ENCODE measurements around the gene S100B.
"Not testable (repeated sequence)": the region's sequence is repeated elsewhere in the genome, so short reads cannot be mapped to it uniquely, and the experiment has no call there.

The S100B gene

DNA sequence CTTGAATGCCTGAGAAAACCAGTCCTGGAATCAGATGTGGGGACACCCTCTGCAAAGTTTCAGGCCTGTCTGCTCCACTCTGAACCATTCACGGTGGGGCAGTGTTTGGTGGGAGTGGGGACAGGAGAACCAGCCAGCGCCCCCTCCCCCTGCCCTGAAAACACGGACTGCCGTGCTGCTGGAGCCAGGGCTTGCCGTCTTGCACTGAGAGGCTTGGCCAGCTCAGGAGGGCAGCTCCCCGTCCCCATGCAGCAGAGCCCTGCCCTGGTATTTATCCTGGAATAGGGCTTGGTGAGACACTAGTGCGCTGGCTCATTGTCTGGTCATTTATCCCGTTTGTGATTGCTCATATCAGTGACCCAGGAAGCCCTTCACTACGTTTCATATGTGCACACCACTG is 3.9 kb downstream of the S100B start:
- no peak for DNase-seq (ENCODE audit: low read depth, low spot score)

DNA sequence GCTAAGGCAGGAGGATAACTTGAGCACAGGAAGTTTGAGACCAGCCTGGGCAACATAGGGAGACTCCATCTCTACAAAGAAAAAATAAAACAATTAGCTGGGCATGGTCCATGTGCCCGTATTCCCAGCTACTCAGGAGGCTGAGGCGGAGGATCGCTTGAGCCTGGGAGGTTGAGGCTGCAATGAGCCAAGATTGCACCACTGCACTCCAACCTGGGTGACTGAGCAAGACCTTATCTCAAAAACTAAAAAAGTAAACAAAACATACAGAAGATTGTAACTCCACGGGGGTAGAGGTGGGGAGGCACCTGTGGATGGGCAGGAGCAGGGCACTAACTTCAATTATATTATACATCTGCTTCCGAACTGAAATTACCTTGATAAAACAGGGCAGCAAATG is 4.6 kb downstream of the S100B start:
- no peak for DNase-seq (ENCODE audit: low read depth, low spot score)

- peak; percentile 32 for DNase-seq (ENCODE audit: low read depth, low spot score)
Observed at GRCh38 chr21:46598581-46599572, 6.0 kb downstream of the S100B start.

DNA sequence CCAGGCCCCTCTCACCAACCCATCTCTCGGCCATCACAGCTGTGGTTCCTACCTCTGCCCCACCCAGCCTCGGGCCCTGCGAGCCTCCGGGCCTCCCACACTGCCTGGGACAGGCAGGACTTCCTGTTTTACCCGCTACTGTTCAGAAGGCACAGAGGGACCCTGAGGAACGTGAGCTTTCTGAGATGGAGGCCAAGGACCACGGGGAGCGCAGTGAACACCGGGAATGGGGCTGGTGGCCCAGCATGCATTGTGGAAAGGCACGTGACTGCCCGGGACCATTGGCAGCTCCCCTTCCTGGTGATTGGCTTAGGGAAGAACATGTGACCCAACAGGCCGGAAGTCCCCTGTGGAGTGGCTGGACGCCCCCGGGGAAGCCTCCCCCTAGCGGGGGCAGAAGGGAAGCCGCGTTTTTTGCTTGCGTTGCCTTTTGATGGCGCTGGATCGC is 7.0 kb downstream of the S100B start:
- no peak for DNase-seq (ENCODE audit: low read depth, low spot score)

GRCh38 chr21:46597031-46597430 is 7.9 kb downstream of the S100B start:
- no peak for DNase-seq (ENCODE audit: low read depth, low spot score)

GRCh38 chr21:46596201-46596600 is 8.7 kb downstream of the S100B start:
- DNase-seq (ENCODE audit: low read depth, low spot score): no peak

- no peak for DNase-seq (ENCODE audit: low read depth, low spot score)
Observed at GRCh38 chr21:46594276-46594675, 10.6 kb downstream of the S100B start.

GRCh38 chr21:46585191-46585953 is 19.5 kb downstream of the S100B start:
- no peak for DNase-seq (ENCODE audit: low read depth, low spot score)

DNA sequence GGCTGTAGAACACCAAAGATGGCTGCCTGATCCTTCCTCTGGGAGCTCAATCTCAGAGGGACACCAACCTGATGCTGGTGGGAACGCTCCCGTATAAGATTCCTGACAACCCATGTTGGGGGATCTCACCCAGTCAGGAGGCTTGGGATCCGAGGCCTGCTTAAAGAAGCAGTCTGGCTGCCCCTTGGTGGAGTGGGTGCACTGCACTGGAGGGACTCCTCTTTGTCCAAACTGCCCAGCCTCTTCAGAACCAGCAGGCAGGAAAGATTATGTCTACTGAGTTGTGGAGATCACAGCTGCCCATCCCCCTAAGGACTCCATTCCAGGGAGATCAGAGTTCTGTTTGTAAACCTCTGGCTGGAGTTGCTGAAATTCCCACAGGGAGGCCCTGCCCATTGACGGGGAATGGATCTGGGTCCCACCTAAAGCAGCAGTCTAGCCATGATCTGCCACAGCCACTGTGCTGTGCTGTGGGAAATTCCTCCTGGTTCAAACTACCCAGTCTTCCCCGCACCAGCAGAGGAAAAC is 23.0 kb downstream of the S100B start:
- DNase-seq (ENCODE audit: low read depth, low spot score): no peak

- DNase-seq (ENCODE audit: low read depth, low spot score): not testable (repeated sequence)
Observed at GRCh38 chr21:46579394-46579793, 25.5 kb downstream of the S100B start.

- not testable (repeated sequence) for DNase-seq (ENCODE audit: low read depth, low spot score)
Observed at GRCh38 chr21:46577786-46578185, 27.1 kb downstream of the S100B start.

GRCh38 chr21:46572850-46573249 is 32.0 kb downstream of the S100B start:
- DNase-seq (ENCODE audit: low read depth, low spot score): no peak

DNA sequence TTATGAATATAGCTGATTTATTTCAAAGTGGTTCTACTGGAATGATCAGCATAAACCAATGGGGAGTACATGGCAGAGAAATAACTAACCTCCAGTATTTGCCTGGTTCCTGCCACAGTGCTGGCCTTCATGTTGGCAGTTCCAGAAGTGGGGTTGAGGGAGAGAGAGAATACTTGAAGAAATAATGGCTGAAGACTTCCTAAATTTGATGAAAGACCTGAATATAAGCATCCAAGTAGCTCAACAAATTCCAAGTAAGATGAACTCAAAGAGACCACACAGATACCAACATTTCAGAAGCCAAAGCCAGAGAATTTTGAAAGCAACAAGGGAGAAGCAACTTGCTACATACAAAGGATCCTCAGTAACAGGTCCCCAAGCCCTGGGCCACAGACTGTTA is 34.3 kb downstream of the S100B start:
- DNase-seq (ENCODE audit: low read depth, low spot score): no peak

DNA sequence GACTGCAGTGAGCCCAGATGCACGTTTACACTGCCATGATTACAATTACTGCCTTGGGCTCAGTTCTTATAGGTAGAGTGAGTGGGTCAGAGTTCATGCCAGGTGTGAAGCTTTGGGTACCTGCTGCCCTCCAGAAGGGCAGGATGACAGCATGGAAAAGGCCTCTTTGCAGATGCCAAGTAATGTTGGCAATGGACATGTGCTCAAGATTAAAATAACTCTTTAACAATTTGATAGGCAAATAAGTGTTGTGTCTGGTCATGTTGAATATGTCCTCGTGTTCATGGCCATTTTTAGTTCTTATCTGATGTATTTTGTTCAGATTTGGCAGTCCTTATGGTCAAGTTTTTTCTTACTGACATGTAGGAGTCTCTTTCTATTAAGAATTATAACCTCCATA is 34.8 kb downstream of the S100B start:
- DNase-seq (ENCODE audit: low read depth, low spot score): no peak

DNA sequence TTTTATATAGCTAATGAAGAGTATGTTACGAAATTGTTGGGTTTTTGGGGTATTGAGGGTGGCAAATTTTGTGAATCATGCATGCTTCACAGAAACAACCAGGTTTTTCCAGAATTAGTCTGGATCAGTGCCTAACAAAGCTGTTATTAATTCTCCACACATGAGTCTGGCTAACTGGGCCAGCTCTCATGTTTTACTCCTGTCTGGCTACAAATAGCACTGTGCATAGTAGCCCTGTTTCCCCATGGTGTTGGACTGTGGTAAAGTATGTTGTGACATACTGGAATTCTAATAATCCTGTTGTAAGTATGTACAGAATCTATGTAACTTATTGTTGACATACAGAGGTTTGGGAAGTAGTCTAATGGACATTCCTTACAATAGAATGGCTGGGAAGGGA is 35.8 kb downstream of the S100B start:
- no peak for DNase-seq (ENCODE audit: low read depth, low spot score)

DNA sequence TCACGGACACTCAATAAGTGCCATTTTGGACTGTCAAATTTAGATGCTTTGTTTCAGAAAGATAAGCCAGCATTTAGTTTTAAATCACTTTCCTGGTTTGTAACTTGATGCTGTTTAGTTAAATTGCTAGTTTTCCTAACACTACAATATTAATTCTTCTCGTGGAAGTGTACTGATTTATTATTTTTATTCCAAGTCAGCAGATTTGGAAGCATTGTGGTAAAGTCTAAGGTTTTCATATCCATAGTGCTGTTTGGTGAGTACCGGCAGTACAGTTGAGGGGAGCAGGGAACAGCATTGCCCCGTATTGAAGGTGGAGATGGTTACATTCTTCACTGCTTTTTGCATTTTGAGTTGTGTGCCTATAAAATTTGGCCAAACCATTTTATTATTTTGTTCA is 36.3 kb downstream of the S100B start:
- no peak for DNase-seq (ENCODE audit: low read depth, low spot score)

DNA sequence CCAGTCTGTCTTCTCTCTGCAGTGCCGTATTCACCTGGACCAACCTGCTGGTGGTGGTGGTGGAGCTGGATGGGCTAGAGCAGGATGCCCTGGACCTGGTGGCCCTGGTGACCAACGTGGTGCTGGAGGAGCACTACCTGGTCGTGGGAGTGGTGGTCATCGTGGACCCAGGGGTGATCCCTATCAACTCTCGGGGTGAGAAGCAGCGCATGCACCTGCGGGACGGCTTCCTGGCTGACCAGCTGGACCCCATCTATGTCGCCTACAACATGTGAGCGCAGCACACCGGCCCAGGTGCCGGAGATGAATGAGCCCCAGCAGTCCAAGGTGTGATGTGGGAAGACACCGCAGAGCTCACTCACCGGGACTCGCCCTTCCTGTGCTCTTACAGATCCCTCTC is 37.5 kb downstream of the S100B start:
- no peak for DNase-seq (ENCODE audit: low read depth, low spot score)

DNA sequence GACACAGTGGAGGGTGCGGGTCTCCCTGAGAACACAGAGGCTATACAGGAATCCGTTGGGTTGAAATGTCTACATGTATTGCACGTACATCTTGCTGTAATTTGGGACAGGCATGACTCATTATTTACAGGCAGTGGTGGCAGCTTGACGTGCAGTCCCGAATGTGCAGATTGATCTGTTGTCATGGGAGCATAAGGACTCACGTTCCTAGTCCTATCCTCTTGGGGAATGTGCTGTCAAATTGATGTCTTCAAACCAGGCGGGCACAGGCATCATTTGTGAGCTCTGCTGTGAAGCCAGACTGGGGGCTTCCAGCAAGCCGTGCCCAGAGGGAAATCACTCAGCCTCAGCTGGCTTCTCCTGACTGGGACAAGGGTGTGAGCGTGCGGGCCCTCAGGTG is 40.5 kb downstream of the S100B start:
- no peak for DNase-seq (ENCODE audit: low read depth, low spot score)

GRCh38 chr21:46562964-46563607 is 41.8 kb downstream of the S100B start:
- no peak for DNase-seq (ENCODE audit: low read depth, low spot score)

- peak; percentile 0 for DNase-seq (ENCODE audit: low read depth, low spot score)
Observed at GRCh38 chr21:46562472-46562871, 42.4 kb downstream of the S100B start.

DNA sequence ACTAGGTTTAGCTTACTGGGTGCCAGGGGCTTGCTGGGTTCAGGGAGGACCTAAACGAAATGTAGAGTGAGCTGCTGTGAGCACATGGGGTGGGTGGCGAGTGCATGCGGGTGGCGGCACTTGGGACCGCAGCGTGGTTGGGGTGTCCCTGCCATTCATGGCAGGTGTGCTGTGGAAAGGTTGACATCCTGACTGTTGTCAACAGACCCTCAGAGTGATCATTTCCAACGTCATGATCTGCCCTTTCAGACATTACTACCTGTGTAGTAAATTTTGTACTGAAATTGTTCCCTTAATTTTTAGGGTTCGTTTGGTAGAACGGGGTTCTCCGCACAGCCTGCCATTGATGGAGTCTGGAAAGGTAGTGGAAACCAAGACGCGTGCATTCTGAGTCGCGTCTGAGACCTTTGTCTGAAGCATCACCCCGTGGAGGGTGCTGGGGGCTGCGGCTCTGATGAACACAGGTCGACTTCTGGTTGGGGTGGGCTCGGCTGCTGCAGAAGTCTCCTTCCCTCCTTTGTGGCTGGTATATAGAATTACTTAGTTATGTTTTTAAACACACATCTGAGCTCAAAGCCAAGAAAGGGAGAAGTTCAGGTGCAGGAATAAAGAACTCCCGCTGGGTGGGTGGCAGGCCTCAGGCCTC is 43.3 kb downstream of the S100B start:
- peak; percentile 0 for DNase-seq (ENCODE audit: low read depth, low spot score)
